OCI-LY1 (cell line): Measurements from ENCODE around the gene CCDC117.

Source experiments
- H2AFZ ChIP-seq: fragments of 200-600 bp; sonication (generic), shearing (Covaris generic); 2 replicates; pipeline ENCODE4 v1.6.0; 2014; ENCODE audit warnings: antibody characterized with exemption, mild to moderate bottlenecking, low read length
- H3F3A ChIP-seq: fragments of 200-600 bp; sonication (generic), shearing (Covaris generic); 2 replicates; pipeline ENCODE4 v1.6.0; 2014; ENCODE audit warnings: mild to moderate bottlenecking, antibody characterized with exemption, low read length, moderate library complexity; ENCODE audit not compliant: insufficient read depth
- H3K27ac ChIP-seq: fragments of 200-600 bp; sonication (generic); 2 replicates; pipeline ENCODE4 v1.5.1; 2014; ENCODE audit warnings: low read length, mixed run types, mild to moderate bottlenecking, low read depth; ENCODE audit not compliant: poor library complexity, severe bottlenecking
- H3K27me3 ChIP-seq: fragments of 200-600 bp; sonication (generic); 2 replicates; pipeline ENCODE4 v1.6.0; 2014; ENCODE audit warnings: antibody characterized with exemption, mild to moderate bottlenecking, low read length, moderate library complexity; ENCODE audit not compliant: insufficient read depth
- H3K36me3 ChIP-seq: fragments of 200-600 bp; sonication (generic); 2 replicates; pipeline ENCODE4 v1.6.1; 2014; ENCODE audit warnings: mild to moderate bottlenecking, antibody characterized with exemption, low read length, moderate library complexity, mixed read lengths; ENCODE audit not compliant: insufficient read depth
- H3K4me1 ChIP-seq: fragments of 200-600 bp; sonication (generic); 2 replicates; pipeline ENCODE4 v1.5.1; 2014; ENCODE audit warnings: mild to moderate bottlenecking, low read length, moderate library complexity; ENCODE audit not compliant: insufficient read depth, severe bottlenecking
- H3K4me2 ChIP-seq: fragments of 200-600 bp; sonication (generic), shearing (Covaris generic); 2 replicates; pipeline ENCODE4 v1.6.1; 2014; ENCODE audit warnings: low read length
- H3K4me3 ChIP-seq: fragments of 200-600 bp; sonication (generic); 2 replicates; pipeline ENCODE4 v1.5.1; 2014; ENCODE audit warnings: low read length, low read depth, mild to moderate bottlenecking, mixed read lengths; ENCODE audit not compliant: poor library complexity, severe bottlenecking
- H3K79me2 ChIP-seq: fragments of 200-600 bp; shearing (Covaris generic); 2 replicates; pipeline ENCODE4 v1.6.1; 2016; ENCODE audit warnings: mixed run types, low read length, mixed read lengths; ENCODE audit not compliant: insufficient read depth
- H3K9ac ChIP-seq: fragments of 200-600 bp; sonication (generic), shearing (Covaris generic); 2 replicates; pipeline ENCODE4 v1.6.1; 2014; ENCODE audit warnings: mild to moderate bottlenecking, low read length, mixed read lengths
- H3K9me2 ChIP-seq: fragments of 200-600 bp; sonication (generic), shearing (Covaris generic); 2 replicates; pipeline ENCODE4 v1.6.1; 2014; ENCODE audit warnings: low read depth, mild to moderate bottlenecking, low read length, mixed read lengths
- H3K9me3 ChIP-seq: fragments of 200-600 bp; shearing (Covaris generic); 2 replicates; pipeline ENCODE4 v1.6.1; 2014; ENCODE audit warnings: low read length, mixed read lengths
- H4K20me1 ChIP-seq: fragments of 200-600 bp; sonication (generic), shearing (Covaris generic); 2 replicates; pipeline ENCODE4 v1.6.0; 2016; ENCODE audit warnings: mild to moderate bottlenecking, low read length; ENCODE audit not compliant: insufficient read depth
- CTCF ChIP-seq: fragments of 200-600 bp; sonication (generic), shearing (Covaris generic); IDR thresholded peaks from 2 replicates; pipeline ENCODE4 v1.5.1; 2017; ENCODE audit warnings: mild to moderate bottlenecking, antibody characterized with exemption, low read length, moderate library complexity, mixed read lengths
- EZH2 ChIP-seq: fragments of 200-600 bp; sonication (generic), shearing (Covaris generic); IDR thresholded peaks from 2 replicates; pipeline ENCODE4 v1.8.0; 2017; ENCODE audit warnings: borderline replicate concordance, mixed run types, mild to moderate bottlenecking, antibody characterized with exemption, low read length, moderate library complexity, mixed read lengths

Gene CCDC117

GRCh38 chr22:28813772-28814518 is 41.5 kb downstream of the CCDC117 start:
- no peak overlapping the region for H2AFZ ChIP-seq
- no peaks in the 10 kb centered on the region for H3K36me3 ChIP-seq
- no peak overlapping the region for H3K9ac ChIP-seq
- no peaks in the 10 kb centered on the region for H3K79me2 ChIP-seq
- H3K9me2 ChIP-seq = no peaks in the 10 kb centered on the region
- H3K27me3 ChIP-seq = peaks cover 4% of the 10 kb centered on the region; the same call in 1 of the 2 replicates
- no peaks in the 10 kb centered on the region for H3K4me1 ChIP-seq
- H3K4me3 ChIP-seq = no peak overlapping the region
- H3K27ac ChIP-seq = no peak overlapping the region
- H3K9me3 ChIP-seq = no peaks in the 10 kb centered on the region
- no peak for TF ChIP-seq EZH2
- TF ChIP-seq CTCF = no peak
- H3K4me2 ChIP-seq = no peak overlapping the region
- H3F3A ChIP-seq = no peaks in the 10 kb centered on the region
- H4K20me1 ChIP-seq = no peaks in the 10 kb centered on the region

GRCh38 chr22:28815111-28815510 is 42.6 kb downstream of the CCDC117 start:
- H3K27me3 ChIP-seq = peaks cover 4% of the 10 kb centered on the region; the same call in 1 of the 2 replicates
- no peaks in the 10 kb centered on the region for H3K4me1 ChIP-seq
- H4K20me1 ChIP-seq = no peaks in the 10 kb centered on the region
- H3K4me3 ChIP-seq = no peak overlapping the region
- H2AFZ ChIP-seq = no peak overlapping the region
- no peak overlapping the region for H3K4me2 ChIP-seq
- H3K9me2 ChIP-seq = no peaks in the 10 kb centered on the region
- no peaks in the 10 kb centered on the region for H3K9me3 ChIP-seq
- H3K27ac ChIP-seq = no peak overlapping the region
- TF ChIP-seq CTCF (no peak), EZH2 (no peak)
- H3F3A ChIP-seq = no peaks in the 10 kb centered on the region
- no peaks in the 10 kb centered on the region for H3K36me3 ChIP-seq
- H3K9ac ChIP-seq = no peak overlapping the region
- no peaks in the 10 kb centered on the region for H3K79me2 ChIP-seq

GRCh38 chr22:28815729-28816128 is 43.2 kb downstream of the CCDC117 start:
- Histone ChIP-seq H3K9me2 (no peaks in the 10 kb centered on the region), H3K4me1 (no peaks in the 10 kb centered on the region), H3K36me3 (no peaks in the 10 kb centered on the region), H3K9ac (no peak overlapping the region), H3K9me3 (no peaks in the 10 kb centered on the region), H3K79me2 (no peaks in the 10 kb centered on the region), H3F3A (no peaks in the 10 kb centered on the region), H4K20me1 (no peaks in the 10 kb centered on the region), H3K4me2 (no peak overlapping the region), H3K4me3 (no peak overlapping the region), H3K27ac (no peak overlapping the region), H3K27me3 (peaks cover 4% of the 10 kb centered on the region; the same call in 1 of the 2 replicates), H2AFZ (no peak overlapping the region)
- TF ChIP-seq CTCF (no peak), EZH2 (no peak)
